Thyroid gland (tissue), 4 donors: Measurements from ENCODE around the gene SH2D1B.

Experiments used
- POLR2A ChIP-seq, 2 donors: fragments of 450-650 bp; IDR thresholded peaks; one replicate each; pipeline ENCODE4 v1.6.1; 2017; ENCODE audit warnings: antibody characterized with exemption in 2 of 2, mild to moderate bottlenecking in 2 of 2, moderate library complexity in 1 of 2
- TF ChIP-seq, protein P1 (sequence below), 6 experiments: fragments of 200-600 bp in 3 of 6; fragments of 450-650 bp in 3 of 6; sonication (generic) in 3 of 6; IDR thresholded peaks; one replicate each; pipeline ENCODE4 v1.5.1; 2016 to 2019; ENCODE audit warnings: antibody characterized with exemption in 6 of 6, mild to moderate bottlenecking in 2 of 6, inconsistent platforms in 1 of 6, moderate library complexity in 1 of 6

DNA sequence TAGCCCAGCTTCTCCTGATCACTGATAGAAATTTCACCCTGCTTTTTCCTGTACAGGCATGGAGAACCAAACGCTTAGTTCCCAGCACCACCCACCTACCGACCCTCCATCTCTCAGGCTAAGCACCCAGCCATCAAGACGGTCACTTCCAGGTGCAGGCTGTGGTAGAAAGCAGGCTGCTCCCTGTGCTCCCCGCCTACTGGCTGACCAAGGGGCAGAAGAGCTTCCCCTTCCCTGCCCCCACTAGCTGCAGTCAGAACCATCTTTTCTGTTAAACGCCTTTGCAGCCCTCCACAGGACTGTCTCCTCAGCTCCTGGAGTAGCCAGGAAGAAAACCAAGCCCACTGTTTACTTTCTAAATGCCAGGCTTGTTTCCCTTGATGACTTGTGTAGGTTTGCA, 58.2 kb downstream of the SH2D1B start:
- TF ChIP-seq, protein P1, sequence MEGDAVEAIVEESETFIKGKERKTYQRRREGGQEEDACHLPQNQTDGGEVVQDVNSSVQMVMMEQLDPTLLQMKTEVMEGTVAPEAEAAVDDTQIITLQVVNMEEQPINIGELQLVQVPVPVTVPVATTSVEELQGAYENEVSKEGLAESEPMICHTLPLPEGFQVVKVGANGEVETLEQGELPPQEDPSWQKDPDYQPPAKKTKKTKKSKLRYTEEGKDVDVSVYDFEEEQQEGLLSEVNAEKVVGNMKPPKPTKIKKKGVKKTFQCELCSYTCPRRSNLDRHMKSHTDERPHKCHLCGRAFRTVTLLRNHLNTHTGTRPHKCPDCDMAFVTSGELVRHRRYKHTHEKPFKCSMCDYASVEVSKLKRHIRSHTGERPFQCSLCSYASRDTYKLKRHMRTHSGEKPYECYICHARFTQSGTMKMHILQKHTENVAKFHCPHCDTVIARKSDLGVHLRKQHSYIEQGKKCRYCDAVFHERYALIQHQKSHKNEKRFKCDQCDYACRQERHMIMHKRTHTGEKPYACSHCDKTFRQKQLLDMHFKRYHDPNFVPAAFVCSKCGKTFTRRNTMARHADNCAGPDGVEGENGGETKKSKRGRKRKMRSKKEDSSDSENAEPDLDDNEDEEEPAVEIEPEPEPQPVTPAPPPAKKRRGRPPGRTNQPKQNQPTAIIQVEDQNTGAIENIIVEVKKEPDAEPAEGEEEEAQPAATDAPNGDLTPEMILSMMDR (IDR thresholded peaks at IDR 0.05), result no peak
- TF ChIP-seq POLR2A (IDR thresholded peaks at IDR 0.05), result no peak
